T-helper 1 cell (primary cell): ENCODE measurements around the gene ITPK1.

Experiments used
- DNase-seq, 5 donors: peaks; one replicate each; pipeline ENCODE4 v3.0.0-alpha.2; 2012 to 2020

Gene ITPK1

GRCh38 chr14:93057586-93058280 lies 58.0 kb downstream of the ITPK1 start:
- DNase-seq: no peak

GRCh38 chr14:93056840-93057585 lies 58.7 kb downstream of the ITPK1 start:
- no peak for DNase-seq

- DNase-seq: no peak
These were observed 59.4 kb downstream of the ITPK1 start for GRCh38 chr14:93056166-93056839.

- no peak for DNase-seq
These were observed 60.0 kb downstream of the ITPK1 start for GRCh38 chr14:93055651-93056115.

- DNase-seq: no peak
These were observed 60.8 kb downstream of the ITPK1 start for GRCh38 chr14:93054876-93055275.

GRCh38 chr14:93054006-93054405 lies 61.7 kb downstream of the ITPK1 start:
- no peak for DNase-seq

- no peak for DNase-seq
These were observed 63.9 kb downstream of the ITPK1 start for GRCh38 chr14:93051600-93052546.

- no peak for DNase-seq
These were observed 65.0 kb downstream of the ITPK1 start for GRCh38 chr14:93050761-93051160.

GRCh38 chr14:93049867-93050331 lies 65.8 kb downstream of the ITPK1 start:
- DNase-seq: no peak

GRCh38 chr14:93049315-93049714 lies 66.4 kb downstream of the ITPK1 start:
- DNase-seq: no peak

GRCh38 chr14:93048843-93049242 lies 66.9 kb downstream of the ITPK1 start:
- DNase-seq: no peak

- DNase-seq: no peak
These were observed 68.1 kb downstream of the ITPK1 start for GRCh38 chr14:93047661-93048060.

GRCh38 chr14:93047157-93047556 lies 68.6 kb downstream of the ITPK1 start:
- DNase-seq: no peak

- no peak for DNase-seq
These were observed 69.0 kb downstream of the ITPK1 start for GRCh38 chr14:93046705-93047050.

GRCh38 chr14:93045965-93046704 lies 69.6 kb downstream of the ITPK1 start:
- DNase-seq: no peak

GRCh38 chr14:93045211-93045674 lies 70.5 kb downstream of the ITPK1 start:
- DNase-seq: no peak

- DNase-seq: no peak
These were observed 71.2 kb downstream of the ITPK1 start for GRCh38 chr14:93044556-93044955.

- DNase-seq: no peak
These were observed 71.6 kb downstream of the ITPK1 start for GRCh38 chr14:93044121-93044520.

GRCh38 chr14:93042968-93043940 lies 72.5 kb downstream of the ITPK1 start:
- no peak for DNase-seq

- DNase-seq: no peak
These were observed 73.9 kb downstream of the ITPK1 start for GRCh38 chr14:93041830-93042229.
